ENCODE data around the gene LDLRAP1.
"Not testable (repeated sequence)": the region's sequence is repeated elsewhere in the genome, so short reads cannot be mapped to it uniquely, and the experiment has no call there.

LDLRAP1 gene

DNA sequence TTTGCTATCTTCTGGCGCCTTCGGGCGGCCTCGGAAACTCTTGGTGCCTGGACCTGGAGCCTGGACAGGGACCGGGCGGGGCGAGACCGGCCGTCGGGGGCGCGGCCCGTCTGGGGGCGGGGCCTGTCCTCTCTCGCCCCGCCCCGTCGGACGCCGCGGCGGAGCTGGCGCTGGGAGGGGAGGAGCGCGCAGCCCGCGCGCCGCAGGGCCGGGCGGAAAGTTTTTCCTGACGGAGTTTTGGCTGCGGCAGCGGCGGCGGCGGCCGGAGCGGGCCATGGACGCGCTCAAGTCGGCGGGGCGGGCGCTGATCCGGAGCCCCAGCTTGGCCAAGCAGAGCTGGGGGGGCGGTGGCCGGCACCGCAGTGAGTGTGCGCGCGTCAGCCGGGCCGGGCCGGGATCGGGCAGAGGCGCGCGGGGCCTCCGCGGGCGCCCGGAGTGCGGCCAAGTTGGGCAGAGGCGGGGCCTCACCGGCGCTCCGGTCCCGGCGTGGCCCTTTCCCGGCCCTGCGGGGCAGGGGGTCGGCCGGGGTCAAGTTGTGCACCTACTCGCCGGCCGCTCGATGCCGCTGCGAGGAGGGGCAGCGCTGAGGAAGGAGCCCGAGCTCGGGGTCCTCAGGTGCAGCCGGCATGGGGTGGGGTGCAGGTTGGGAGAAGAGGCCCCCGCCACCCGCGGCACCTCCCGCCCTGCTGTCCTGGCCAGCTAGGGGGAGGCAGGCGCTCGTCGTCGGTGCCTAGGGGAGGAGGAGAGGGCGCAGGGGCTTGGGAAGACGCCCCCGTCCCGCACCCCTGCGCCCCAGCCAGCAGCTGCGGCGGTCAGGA lies at the start of gene LDLRAP1:
LDLRAP1 (plus strand) TSS at position 182 of the 818 bp plus-strand sequence; CDS start at position 275, 93 bp downstream.
- Mint-ChIP-seq H3K27me3 (peaks cover 0 to 7% of the 10 kb centered on the region in 2 donors), H3K36me3 (no peaks in the 10 kb centered on the region), H3K27ac (peak within 1 kb of the TSS; percentile 62), H3K9me3 (no peaks in the 10 kb centered on the region), H3K4me3 (peak within 1 kb of the TSS; percentile 79 to 86), H3K4me1 (peaks cover 15 to 19% of the 10 kb centered on the region in 2 donors)
- ATAC-seq (replicated peaks) (peak; percentile 91 to 95), DNase-seq (peak; percentile 50)

DNA sequence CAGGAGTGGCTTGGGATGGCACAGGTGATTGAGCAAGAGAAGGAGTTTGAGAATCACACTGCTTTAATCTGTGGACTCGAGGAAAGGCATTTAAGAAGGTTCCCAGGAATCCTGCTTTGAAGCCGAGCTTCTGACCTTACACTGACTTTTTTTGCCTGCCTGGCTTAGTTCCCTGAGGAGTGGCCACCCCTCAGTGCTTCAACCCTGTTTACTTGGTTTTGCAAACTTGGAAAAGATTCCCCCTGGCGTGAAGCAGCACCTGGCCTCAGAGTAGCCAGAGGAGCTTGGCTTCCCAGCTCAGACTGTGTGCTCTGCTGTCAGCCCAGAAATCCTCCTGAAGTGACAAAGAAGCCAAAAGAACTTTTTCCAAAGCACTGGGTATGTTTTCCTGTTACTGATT lies 48.5 kb upstream of the LDLRAP1 start:
- Mint-ChIP-seq H3K27me3 (no peaks in the 10 kb centered on the region), H3K4me1 (no peaks in the 10 kb centered on the region), H3K4me3 (no peak overlapping the region), H3K9me3 (no peaks in the 10 kb centered on the region), H3K36me3 (peaks cover 44 to 55% of the 10 kb centered on the region in 2 donors), H3K27ac (no peak overlapping the region)
- no peak for ATAC-seq (replicated peaks)
- DNase-seq = no peak

DNA sequence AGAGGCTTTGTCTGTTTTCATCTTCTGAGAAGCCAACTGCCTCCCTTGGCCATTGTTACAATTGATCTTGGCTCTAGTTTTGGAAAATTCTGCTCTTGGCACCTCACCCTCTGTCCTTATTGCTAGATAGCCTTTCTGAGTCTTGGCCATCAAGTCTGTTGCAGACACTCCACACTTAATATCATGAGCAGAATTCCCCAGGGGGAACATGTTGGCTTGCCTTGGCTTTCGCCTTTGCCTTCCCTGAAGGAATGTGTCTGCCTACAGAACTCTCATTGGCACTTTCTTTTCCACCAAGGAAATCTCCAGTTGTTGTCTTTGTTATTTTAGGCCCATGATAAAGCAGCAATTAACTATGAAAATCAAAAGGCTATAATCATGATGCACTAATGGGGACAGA lies 42.7 kb upstream of the LDLRAP1 start:
- Mint-ChIP-seq H3K27me3 (peaks cover 0 to 3% of the 10 kb centered on the region in 2 donors), H3K4me1 (peaks cover 5 to 16% of the 10 kb centered on the region in 2 donors), H3K27ac (no peak overlapping the region), H3K9me3 (no peaks in the 10 kb centered on the region), H3K36me3 (peaks cover 41 to 46% of the 10 kb centered on the region in 2 donors), H3K4me3 (no peak overlapping the region)
- ATAC-seq (replicated peaks) = no peak
- no peak for DNase-seq

DNA sequence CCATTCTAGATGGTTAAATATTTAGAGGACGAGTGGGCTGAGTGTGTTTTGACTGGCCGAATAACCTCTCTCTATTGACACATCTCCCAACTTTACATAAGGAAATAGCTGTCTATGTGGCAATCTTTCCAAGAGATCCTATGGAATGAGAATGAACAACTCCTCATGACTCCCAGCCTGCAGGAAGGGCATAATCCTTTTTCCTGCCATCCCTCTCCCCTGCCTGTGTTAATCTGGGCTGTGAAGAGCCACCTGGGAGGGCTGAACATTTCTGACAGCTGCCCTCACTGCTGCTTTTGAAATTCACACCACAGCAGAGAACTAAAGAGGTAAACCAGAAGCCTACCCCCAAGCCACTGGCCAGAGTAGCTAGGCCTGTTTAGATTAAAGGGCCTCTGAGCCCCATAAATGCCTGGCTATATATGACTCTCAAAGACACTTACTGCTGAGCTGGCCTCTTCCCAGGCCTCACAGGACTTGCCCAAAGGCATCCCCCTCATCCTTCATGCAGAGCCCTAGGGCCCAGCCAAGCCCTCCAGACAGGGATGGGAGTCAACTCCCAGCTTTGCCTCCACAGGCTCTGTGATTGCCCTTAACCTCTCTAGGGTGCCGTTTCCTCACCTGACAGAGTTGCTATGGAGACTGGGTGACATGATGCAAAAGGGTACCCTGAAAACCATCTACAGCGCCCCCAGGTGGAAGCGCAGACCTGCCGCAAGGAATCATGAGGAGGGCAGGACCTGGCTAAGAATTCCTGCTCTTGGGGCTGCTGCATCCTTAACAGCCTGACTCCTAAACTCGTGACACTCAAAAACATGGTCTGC lies 42.0 kb upstream of the LDLRAP1 start:
- H3K9me3 Mint-ChIP-seq = no peaks in the 10 kb centered on the region
- DNase-seq (no peak), ATAC-seq (replicated peaks) (no peak)
- no peak overlapping the region for H3K4me3 Mint-ChIP-seq
- no peak overlapping the region for H3K27ac Mint-ChIP-seq
- peaks cover 36 to 50% of the 10 kb centered on the region in 2 donors for H3K36me3 Mint-ChIP-seq
- H3K27me3 Mint-ChIP-seq = peaks cover 6 to 11% of the 10 kb centered on the region in 2 donors
- H3K4me1 Mint-ChIP-seq = peaks cover 6 to 16% of the 10 kb centered on the region in 2 donors

DNA sequence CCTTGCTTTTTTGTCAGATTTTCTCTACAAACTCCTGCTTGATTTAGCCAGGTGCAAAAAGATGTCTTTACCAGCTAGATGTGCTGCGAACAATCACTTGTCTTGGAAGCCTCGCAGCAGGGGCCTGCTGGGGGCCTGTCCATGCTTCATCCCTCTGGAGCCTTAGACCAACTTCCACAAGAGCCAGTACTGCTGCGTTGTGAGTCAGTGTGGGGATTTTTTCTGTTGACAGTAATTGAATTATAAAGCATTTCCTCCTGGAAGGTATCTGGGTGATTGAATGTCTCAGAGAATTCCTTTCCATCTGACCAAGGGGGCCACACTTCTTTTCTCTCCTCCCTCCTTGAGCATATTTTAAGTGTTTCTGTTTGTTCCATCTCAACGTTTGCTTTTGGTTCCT lies 40.4 kb upstream of the LDLRAP1 start:
- Mint-ChIP-seq H3K9me3 (no peaks in the 10 kb centered on the region), H3K27ac (no peak overlapping the region), H3K4me3 (no peak overlapping the region), H3K4me1 (peaks cover 6 to 16% of the 10 kb centered on the region in 2 donors), H3K36me3 (peaks cover 31 to 39% of the 10 kb centered on the region in 2 donors), H3K27me3 (peaks cover 7 to 12% of the 10 kb centered on the region in 2 donors)
- DNase-seq (no peak), ATAC-seq (replicated peaks) (no peak)

GRCh38 chr1:25503551-25504426 lies 39.6 kb upstream of the LDLRAP1 start:
- H3K27ac Mint-ChIP-seq = no peak overlapping the region
- peaks cover 7 to 12% of the 10 kb centered on the region in 2 donors for H3K27me3 Mint-ChIP-seq
- peak; percentile 17 for DNase-seq
- no peaks in the 10 kb centered on the region for H3K9me3 Mint-ChIP-seq
- H3K4me3 Mint-ChIP-seq = no peak overlapping the region
- peaks cover 6 to 16% of the 10 kb centered on the region in 2 donors for H3K4me1 Mint-ChIP-seq
- peak; percentile 88 to 90 for ATAC-seq (replicated peaks)
- peaks cover 27 to 33% of the 10 kb centered on the region in 2 donors for H3K36me3 Mint-ChIP-seq

DNA sequence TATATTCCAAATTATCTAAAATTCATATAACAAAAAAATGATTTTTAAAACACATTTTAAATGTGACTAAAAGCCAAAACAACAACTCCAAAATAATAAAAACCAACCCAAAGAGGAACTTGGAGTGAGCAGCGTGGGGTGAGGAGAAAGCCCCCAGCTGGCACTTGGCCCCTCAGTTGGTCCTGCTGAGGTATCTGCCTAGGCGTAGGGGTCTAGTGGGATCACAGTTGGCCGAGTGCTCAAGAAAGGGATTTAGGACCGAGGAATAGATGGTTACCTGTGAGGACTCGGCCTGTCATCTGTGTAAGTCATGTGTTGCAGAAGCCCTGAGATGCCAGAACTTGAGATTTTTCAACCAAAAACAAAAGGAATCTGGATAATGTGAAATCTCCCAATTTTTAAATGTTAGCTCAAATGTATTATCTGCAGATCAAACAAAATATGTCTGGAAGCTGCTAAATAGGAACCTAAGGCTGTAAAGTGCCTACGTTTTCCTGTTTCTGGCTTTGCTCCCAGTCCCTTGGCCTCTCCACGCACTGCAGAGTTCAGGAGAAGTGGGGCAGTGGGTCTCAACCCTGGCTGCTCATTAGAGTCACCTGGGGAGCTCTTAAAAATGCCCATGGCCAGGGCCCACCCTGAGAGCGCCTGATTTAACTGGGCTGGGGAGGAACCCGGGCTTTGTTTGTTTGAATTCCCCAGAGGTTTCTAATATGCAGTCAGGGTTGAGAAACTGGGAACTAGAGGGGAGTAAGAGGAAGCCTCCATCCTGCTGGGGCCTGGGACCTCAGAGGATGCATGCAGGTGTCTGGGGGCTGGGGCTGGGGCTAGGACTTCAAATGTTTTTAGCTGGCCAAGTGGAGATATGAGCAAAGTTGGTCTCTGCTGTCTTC lies 38.5 kb upstream of the LDLRAP1 start:
- H3K27me3 Mint-ChIP-seq = peaks cover 7 to 12% of the 10 kb centered on the region in 2 donors
- H3K4me1 Mint-ChIP-seq = peaks cover 6 to 16% of the 10 kb centered on the region in 2 donors
- H3K36me3 Mint-ChIP-seq = peaks cover 26 to 33% of the 10 kb centered on the region in 2 donors
- no peak overlapping the region for H3K4me3 Mint-ChIP-seq
- no peak for DNase-seq
- no peak for ATAC-seq (replicated peaks)
- no peak overlapping the region for H3K27ac Mint-ChIP-seq
- no peaks in the 10 kb centered on the region for H3K9me3 Mint-ChIP-seq

GRCh38 chr1:25505656-25506385 lies 37.6 kb upstream of the LDLRAP1 start:
- Mint-ChIP-seq H3K9me3 (no peaks in the 10 kb centered on the region), H3K4me3 (no peak overlapping the region), H3K4me1 (peaks cover 6 to 16% of the 10 kb centered on the region in 2 donors), H3K27ac (no peak overlapping the region), H3K27me3 (peaks cover 7 to 12% of the 10 kb centered on the region in 2 donors), H3K36me3 (peaks cover 18 to 25% of the 10 kb centered on the region in 2 donors)
- no peak for DNase-seq
- peak in 1 of 2 donors; percentile 38 for ATAC-seq (replicated peaks)

GRCh38 chr1:25506566-25507463 lies 36.6 kb upstream of the LDLRAP1 start:
- not testable (repeated sequence) for DNase-seq; H3K27ac Mint-ChIP-seq; H3K4me3 Mint-ChIP-seq; H3K9me3 Mint-ChIP-seq; ATAC-seq (replicated peaks)
- Mint-ChIP-seq H3K36me3 (peaks cover 9 to 15% of the 10 kb centered on the region in 2 donors), H3K27me3 (peaks cover 7 to 12% of the 10 kb centered on the region in 2 donors), H3K4me1 (peaks cover 6 to 16% of the 10 kb centered on the region in 2 donors)

- Mint-ChIP-seq H3K9me3 (no peaks in the 10 kb centered on the region), H3K27ac (no peak overlapping the region), H3K36me3 (no peaks in the 10 kb centered on the region), H3K27me3 (no peaks in the 10 kb centered on the region), H3K4me1 (no peaks in the 10 kb centered on the region), H3K4me3 (no peak overlapping the region)
- ATAC-seq (replicated peaks) = no peak
- no peak for DNase-seq
Measured at GRCh38 chr1:25513666-25514065, 29.7 kb upstream of the LDLRAP1 start.

GRCh38 chr1:25515033-25515432 lies 28.4 kb upstream of the LDLRAP1 start:
- H3K36me3 Mint-ChIP-seq = no peaks in the 10 kb centered on the region
- no peak overlapping the region for H3K27ac Mint-ChIP-seq
- H3K27me3 Mint-ChIP-seq = no peaks in the 10 kb centered on the region
- DNase-seq = no peak
- H3K4me3 Mint-ChIP-seq = no peak overlapping the region
- no peaks in the 10 kb centered on the region for H3K9me3 Mint-ChIP-seq
- no peaks in the 10 kb centered on the region for H3K4me1 Mint-ChIP-seq
- ATAC-seq (replicated peaks) = no peak

- peaks cover 0 to 4% of the 10 kb centered on the region in 2 donors for H3K4me1 Mint-ChIP-seq
- DNase-seq (no peak), ATAC-seq (replicated peaks) (no peak)
- no peaks in the 10 kb centered on the region for H3K27me3 Mint-ChIP-seq
- H3K27ac Mint-ChIP-seq = peak overlapping the region; percentile 56
- H3K9me3 Mint-ChIP-seq = no peaks in the 10 kb centered on the region
- H3K4me3 Mint-ChIP-seq = no peak overlapping the region
- H3K36me3 Mint-ChIP-seq = no peaks in the 10 kb centered on the region
Measured at GRCh38 chr1:25516686-25517085, 26.7 kb upstream of the LDLRAP1 start.

All from stimulated activated naive B cell treated with anti-CD40 and anti-IgM and Interleukin-4, amounts not matched to agents 10 μg/mL and 1 μg/mL and 100 μg/mL, for 72 hours (primary cell).